GM12892 (cell line): ENCODE data around the gene CD46.
A peak's percentile ranks its signal among the peaks of the same experiment; 100 is the strongest.

ENCODE experiments used
- POLR2A ChIP-seq: IDR thresholded peaks from 2 replicates; pipeline ENCODE4 v1.6.1; 2011; ENCODE audit warnings: low read depth, low read length, control low read depth
- POLR2AphosphoS5 ChIP-seq: IDR thresholded peaks from 2 replicates; pipeline ENCODE4 v1.6.1; 2011; ENCODE audit warnings: low read depth, low read length, control low read depth

- TF ChIP-seq POLR2AphosphoS5, result peak; percentile 76
- peak; percentile 75 for TF ChIP-seq POLR2A
Measured at GRCh38 chr1:207822602-207823451, 71.0 kb downstream of the CD46 start.
